SK-N-SH treated with all-trans-retinoic acid at 6 μM for 48 hours (cell line): ENCODE measurements around the gene FOXN4.

Experiments used
- TCF4 ChIP-seq: fragments of 250-450 bp; sonication (Bioruptor Pico); IDR thresholded peaks from 2 replicates; pipeline ENCODE4 v1.8.0; 2021; ENCODE audit warnings: mild to moderate bottlenecking, moderate library complexity, borderline replicate concordance
- ZFP3 ChIP-seq: fragments of 250-450 bp; sonication (Bioruptor Pico); IDR thresholded peaks from 2 replicates; pipeline ENCODE4 v1.5.0; 2020; ENCODE audit warnings: mild to moderate bottlenecking, moderate library complexity
- ZFP30 ChIP-seq: fragments of 450-650 bp; formaldehyde crosslinking; IDR thresholded peaks from 2 replicates; pipeline ENCODE4 v1.5.0; 2022; ENCODE audit warnings: mild to moderate bottlenecking, moderate library complexity
- ZNF8 ChIP-seq: fragments of 450-650 bp; formaldehyde crosslinking; IDR thresholded peaks from 2 replicates; pipeline ENCODE4 v1.5.0; 2020; ENCODE audit warnings: mild to moderate bottlenecking, moderate library complexity
- TF ChIP-seq, protein P1 (sequence below): fragments of 250-450 bp; sonication (Bioruptor Pico); IDR thresholded peaks from 2 replicates; pipeline ENCODE4 v1.5.1; 2020; ENCODE audit warnings: low read depth, mild to moderate bottlenecking, moderate library complexity

DNA sequence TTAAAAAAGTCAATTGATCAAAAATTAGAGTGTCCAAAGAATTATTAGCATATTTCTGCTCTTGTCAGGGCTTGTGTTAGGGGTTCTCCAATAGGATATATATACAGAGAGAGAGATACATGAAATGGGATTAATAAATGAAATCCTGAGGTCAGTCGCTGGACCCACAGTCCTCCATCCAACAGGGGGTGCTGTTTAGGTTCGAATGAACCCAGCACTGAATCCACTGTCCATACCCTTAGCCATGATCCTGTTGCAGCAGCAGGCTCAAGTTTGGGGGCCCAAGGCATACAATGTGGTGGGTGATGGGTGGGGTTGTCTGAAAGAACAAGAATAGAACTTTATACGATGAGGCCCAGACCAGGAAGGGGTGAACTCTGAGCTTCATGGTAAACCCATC is 37.8 kb upstream of the FOXN4 start:
- TF ChIP-seq, protein P1, sequence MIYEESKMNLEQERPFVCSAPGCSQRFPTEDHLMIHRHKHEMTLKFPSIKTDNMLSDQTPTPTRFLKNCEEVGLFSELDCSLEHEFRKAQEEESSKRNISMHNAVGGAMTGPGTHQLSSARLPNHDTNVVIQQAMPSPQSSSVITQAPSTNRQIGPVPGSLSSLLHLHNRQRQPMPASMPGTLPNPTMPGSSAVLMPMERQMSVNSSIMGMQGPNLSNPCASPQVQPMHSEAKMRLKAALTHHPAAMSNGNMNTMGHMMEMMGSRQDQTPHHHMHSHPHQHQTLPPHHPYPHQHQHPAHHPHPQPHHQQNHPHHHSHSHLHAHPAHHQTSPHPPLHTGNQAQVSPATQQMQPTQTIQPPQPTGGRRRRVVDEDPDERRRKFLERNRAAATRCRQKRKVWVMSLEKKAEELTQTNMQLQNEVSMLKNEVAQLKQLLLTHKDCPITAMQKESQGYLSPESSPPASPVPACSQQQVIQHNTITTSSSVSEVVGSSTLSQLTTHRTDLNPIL = no peak
- no peak for TF ChIP-seq ZFP3
- TF ChIP-seq ZNF8 (CRISPR knock-in tag) = no peak
- TF ChIP-seq TCF4 (CRISPR knock-in tag) = no peak
- TF ChIP-seq ZFP30 (CRISPR knock-in tag) = no peak
